Measurements from ENCODE around the gene HERC6. TPM values are rescaled to one million over a fixed set of nuclear protein-coding genes. Genes with fewer than 3 reads are reported as not detected.

HERC6 gene
- 2.7 to 4.1 TPM (median 3.2 TPM) in 5 replicates for total RNA-seq (2022; extraction: Qiagen RNA extraction; ENCODE audit: low read depth)

GRCh38 chr4:88378691-88379559, at the start of gene HERC6:
Gene HERC6 (plus strand): TSS chr4:88378852. CDS start chr4:88378922, 70 bp downstream.

GRCh38 chr4:88456670-88457306, 78.1 kb downstream of the HERC6 start, which contains the start of gene HERC5:
Gene HERC5 (plus strand): TSS chr4:88457119. CDS start chr4:88457270, 151 bp downstream.

Other genes with a start within 250 kb of the HERC6 start
- 18.4 to 22.9 TPM (median 22.2 TPM) in 5 replicates for gene ABCG2, start 220.2 kb upstream of the HERC6 start, total RNA-seq (2022; extraction: Qiagen RNA extraction; ENCODE audit: low read depth)
- gene PPM1K, start 94.3 kb upstream of the HERC6 start, total RNA-seq (2022; extraction: Qiagen RNA extraction; ENCODE audit: low read depth): 0.41 to 0.99 TPM (median 0.95 TPM) in 5 replicates
- 3.5 to 5.2 TPM (median 4.4 TPM) in 5 replicates for gene HERC5, start 78.3 kb downstream of the HERC6 start, total RNA-seq (2022; extraction: Qiagen RNA extraction; ENCODE audit: low read depth)
- gene PYURF, start 144.9 kb downstream of the HERC6 start, total RNA-seq (2022; extraction: Qiagen RNA extraction; ENCODE audit: low read depth): 46.6 to 86.1 TPM (median 80.7 TPM) in 5 replicates
- 3.7 to 7.4 TPM (median 6.3 TPM) in 5 replicates for gene HERC3, start 213.6 kb downstream of the HERC6 start, total RNA-seq (2022; extraction: Qiagen RNA extraction; ENCODE audit: low read depth)